Breast epithelium (tissue), 3 donors: ENCODE data around the gene CYP2D6.

Experiments
- POLR2A ChIP-seq: fragments of 450-650 bp; IDR thresholded peaks from one replicate; pipeline ENCODE4 v1.6.1; 2016; ENCODE audit warnings: antibody characterized with exemption, mild to moderate bottlenecking, moderate library complexity
- POLR2AphosphoS5 ChIP-seq, 3 donors: sonication (generic); formaldehyde crosslinking; IDR thresholded peaks; one replicate each; pipeline ENCODE4 v1.6.1; 2017; ENCODE audit warnings: antibody characterized with exemption in 3 of 3
- TF ChIP-seq, protein P1 (sequence below), 3 donors: fragments of 450-650 bp; IDR thresholded peaks; one replicate each; pipeline ENCODE4 v1.5.1; 2016 to 2017; ENCODE audit warnings: antibody characterized with exemption in 3 of 3, mild to moderate bottlenecking in 3 of 3, moderate library complexity in 3 of 3

DNA sequence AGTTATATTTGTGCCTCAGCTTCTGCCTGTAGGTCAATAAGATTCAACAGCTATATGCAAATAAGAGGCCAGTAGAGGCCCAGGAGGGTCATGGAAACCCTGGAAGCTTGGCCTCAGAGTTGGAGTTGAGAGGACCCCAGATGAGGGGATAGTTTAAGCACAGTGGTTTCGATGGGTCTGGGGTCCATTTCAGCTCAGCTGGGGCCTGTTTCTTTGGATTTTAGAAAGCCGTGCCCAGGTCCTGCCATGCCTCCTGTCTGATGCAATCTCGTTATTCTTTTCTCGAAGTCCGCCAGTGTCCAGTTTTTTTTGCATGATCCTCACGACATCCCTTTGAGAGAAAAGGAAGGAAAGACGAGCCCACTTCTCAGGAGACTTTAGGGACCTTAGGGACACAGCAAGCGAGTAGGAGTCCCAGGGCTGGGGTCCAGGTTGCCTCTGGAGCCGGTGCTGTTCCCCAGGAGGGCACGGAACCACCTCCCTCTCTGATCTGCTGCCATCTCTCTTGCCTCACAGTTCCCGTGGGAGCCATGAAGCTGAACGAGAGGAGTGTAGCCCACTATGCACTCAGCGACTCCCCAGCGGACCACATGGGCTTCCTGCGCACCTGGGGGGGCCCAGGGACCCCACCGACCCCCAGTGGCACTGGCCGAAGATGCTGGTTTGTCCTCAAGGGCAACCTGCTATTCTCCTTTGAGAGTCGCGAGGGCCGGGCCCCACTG is 53.7 kb downstream of the CYP2D6 start:
- TF ChIP-seq, protein P1, sequence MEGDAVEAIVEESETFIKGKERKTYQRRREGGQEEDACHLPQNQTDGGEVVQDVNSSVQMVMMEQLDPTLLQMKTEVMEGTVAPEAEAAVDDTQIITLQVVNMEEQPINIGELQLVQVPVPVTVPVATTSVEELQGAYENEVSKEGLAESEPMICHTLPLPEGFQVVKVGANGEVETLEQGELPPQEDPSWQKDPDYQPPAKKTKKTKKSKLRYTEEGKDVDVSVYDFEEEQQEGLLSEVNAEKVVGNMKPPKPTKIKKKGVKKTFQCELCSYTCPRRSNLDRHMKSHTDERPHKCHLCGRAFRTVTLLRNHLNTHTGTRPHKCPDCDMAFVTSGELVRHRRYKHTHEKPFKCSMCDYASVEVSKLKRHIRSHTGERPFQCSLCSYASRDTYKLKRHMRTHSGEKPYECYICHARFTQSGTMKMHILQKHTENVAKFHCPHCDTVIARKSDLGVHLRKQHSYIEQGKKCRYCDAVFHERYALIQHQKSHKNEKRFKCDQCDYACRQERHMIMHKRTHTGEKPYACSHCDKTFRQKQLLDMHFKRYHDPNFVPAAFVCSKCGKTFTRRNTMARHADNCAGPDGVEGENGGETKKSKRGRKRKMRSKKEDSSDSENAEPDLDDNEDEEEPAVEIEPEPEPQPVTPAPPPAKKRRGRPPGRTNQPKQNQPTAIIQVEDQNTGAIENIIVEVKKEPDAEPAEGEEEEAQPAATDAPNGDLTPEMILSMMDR (IDR thresholded peaks at IDR 0.05) = no peak
- no peak for TF ChIP-seq POLR2A
- TF ChIP-seq POLR2AphosphoS5 (IDR thresholded peaks at IDR 0.05) = no peak
